SK-N-SH (cell line): ENCODE measurements around the gene TGM3.

Experiments used
- EP300 ChIP-seq, 2 experiments: IDR thresholded peaks; 2 replicates each; pipeline versions ENCODE4 v1.4.0 to v1.6.1; 2012; ENCODE audit warnings: borderline replicate concordance in 1 of 2, low read depth in 1 of 2, low read length in 1 of 2
- EZH2phosphoT487 ChIP-seq: fragments of 200-600 bp; sonication (generic); IDR thresholded peaks from 2 replicates; pipeline ENCODE4 v1.6.1; 2017; ENCODE audit warnings: low read depth, mixed run types, mild to moderate bottlenecking, antibody characterized with exemption, moderate library complexity, borderline replicate concordance
- FOXM1 ChIP-seq: IDR thresholded peaks from 2 replicates; pipeline ENCODE4 v1.4.0; 2012; ENCODE audit warnings: low read depth, mild to moderate bottlenecking
- GATA2 ChIP-seq: sonication (generic); formaldehyde crosslinking; IDR thresholded peaks from 2 replicates; pipeline ENCODE4 v1.5.0; 2020; ENCODE audit warnings: mild to moderate bottlenecking, missing genetic modification reagents
- IRF3 ChIP-seq: fragments of 150-350 bp; IDR thresholded peaks from 2 replicates; pipeline ENCODE4 v1.6.1; 2016; ENCODE audit warnings: mild to moderate bottlenecking, low read depth, low read length
- MAX ChIP-seq: IDR thresholded peaks from 2 replicates; pipeline ENCODE4 v1.4.0; 2012; ENCODE audit warnings: low read depth
- POLR2AphosphoS5 ChIP-seq: IDR thresholded peaks from 2 replicates; pipeline ENCODE4 v1.6.1; 2012; ENCODE audit warnings: low read depth, low read length
- RCOR1 ChIP-seq: fragments of 150-350 bp; IDR thresholded peaks from 2 replicates; pipeline ENCODE4 v1.6.1; 2017; ENCODE audit warnings: antibody characterized with exemption, low read length
- SMC3 ChIP-seq: IDR thresholded peaks from 2 replicates; pipeline ENCODE4 v1.6.1; 2012; ENCODE audit warnings: low read depth, low read length, improper control_type of control experiment
- TAF1 ChIP-seq: IDR thresholded peaks from 2 replicates; pipeline ENCODE4 v1.6.1; 2012; ENCODE audit warnings: low read depth, mild to moderate bottlenecking, low read length, moderate library complexity, borderline replicate concordance
- USF2 ChIP-seq: fragments of 150-350 bp; IDR thresholded peaks from 2 replicates; pipeline ENCODE4 v1.6.1; 2017; ENCODE audit warnings: antibody characterized with exemption, low read length, low read depth, borderline replicate concordance
- TF ChIP-seq, protein P1 (sequence below): fragments of 200-600 bp; sonication (generic); IDR thresholded peaks from 2 replicates; pipeline ENCODE4 v1.6.1; 2017; ENCODE audit warnings: antibody characterized with exemption, mild to moderate bottlenecking, moderate library complexity

DNA sequence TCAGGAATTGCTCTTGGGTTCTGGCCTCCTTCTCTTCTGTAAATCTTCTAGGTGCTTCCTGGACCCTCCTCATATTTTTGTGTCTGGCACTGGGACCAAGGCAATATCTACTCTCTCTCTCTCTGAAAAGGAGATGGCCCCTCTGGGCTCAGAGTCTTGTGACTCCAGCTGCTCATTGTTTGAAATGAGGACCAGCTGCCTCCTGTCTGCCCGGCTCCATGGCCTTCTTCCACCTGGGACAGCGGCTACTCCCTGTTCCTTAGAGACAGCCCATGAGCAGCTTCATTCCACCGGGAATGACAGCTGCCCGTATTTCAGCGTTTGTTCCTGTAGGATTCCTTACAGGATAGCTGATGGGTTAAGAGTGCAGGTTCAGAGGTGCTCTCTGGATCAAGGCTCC, 2.9 kb downstream of the TGM3 start:
- TF ChIP-seq, protein P1, sequence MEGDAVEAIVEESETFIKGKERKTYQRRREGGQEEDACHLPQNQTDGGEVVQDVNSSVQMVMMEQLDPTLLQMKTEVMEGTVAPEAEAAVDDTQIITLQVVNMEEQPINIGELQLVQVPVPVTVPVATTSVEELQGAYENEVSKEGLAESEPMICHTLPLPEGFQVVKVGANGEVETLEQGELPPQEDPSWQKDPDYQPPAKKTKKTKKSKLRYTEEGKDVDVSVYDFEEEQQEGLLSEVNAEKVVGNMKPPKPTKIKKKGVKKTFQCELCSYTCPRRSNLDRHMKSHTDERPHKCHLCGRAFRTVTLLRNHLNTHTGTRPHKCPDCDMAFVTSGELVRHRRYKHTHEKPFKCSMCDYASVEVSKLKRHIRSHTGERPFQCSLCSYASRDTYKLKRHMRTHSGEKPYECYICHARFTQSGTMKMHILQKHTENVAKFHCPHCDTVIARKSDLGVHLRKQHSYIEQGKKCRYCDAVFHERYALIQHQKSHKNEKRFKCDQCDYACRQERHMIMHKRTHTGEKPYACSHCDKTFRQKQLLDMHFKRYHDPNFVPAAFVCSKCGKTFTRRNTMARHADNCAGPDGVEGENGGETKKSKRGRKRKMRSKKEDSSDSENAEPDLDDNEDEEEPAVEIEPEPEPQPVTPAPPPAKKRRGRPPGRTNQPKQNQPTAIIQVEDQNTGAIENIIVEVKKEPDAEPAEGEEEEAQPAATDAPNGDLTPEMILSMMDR: no peak
- TF ChIP-seq TAF1: no peak
- TF ChIP-seq MAX: no peak
- no peak for TF ChIP-seq POLR2AphosphoS5
- TF ChIP-seq EP300 (IDR thresholded peaks at IDR 0.05; ENCODE audit: borderline replicate concordance in 1 of 2, low read depth in 1 of 2, low read length in 1 of 2): no peak
- TF ChIP-seq IRF3: no peak
- no peak for TF ChIP-seq FOXM1
- TF ChIP-seq RCOR1: no peak
- no peak for TF ChIP-seq SMC3
- TF ChIP-seq EZH2phosphoT487: no peak
- TF ChIP-seq USF2: no peak
- no peak for TF ChIP-seq GATA2 (CRISPR knock-in tag)
